H1 (cell line): ENCODE measurements around the gene CCDC182. TPM values are rescaled to one million over a fixed set of nuclear protein-coding genes. Genes with fewer than 3 reads are reported as not detected.

Experiments
- CTCF ChIA-PET: fragments of 300-600 bp; sonication (Branson Sonifier 250); formaldehyde crosslinking; loops from one replicate; lab custom pipeline; 2021; ENCODE audit not compliant: partially characterized antibody; lab: Charles Lee
- POLR2A ChIA-PET: fragments of 300-600 bp; sonication (Branson Sonifier 250); formaldehyde crosslinking; loops from one replicate; lab custom pipeline; 2021; ENCODE audit warnings: inconsistent platforms; ENCODE audit not compliant: partially characterized antibody; lab: Charles Lee
- DNase-seq, 2 experiments: peaks; one replicate each; pipeline versions ENCODE4 v3.0.0 to v3.0.0-alpha.2; 2010 to 2022; ENCODE audit warnings: low spot score in 2 of 2, low read depth in 1 of 2, mixed read lengths in 1 of 2
- FAIRE-seq: peaks from 2 replicates; lab custom pipeline; 2011; peaks lifted over from hg19 to GRCh38; lab: Jason Lieb, UNC
- H2AFZ ChIP-seq: 2 replicates; pipeline ENCODE4 v1.8.1; 2012; ENCODE audit warnings: low read length, inconsistent platforms
- H2AK5ac ChIP-seq: 2 replicates; pipeline ENCODE4 v1.6.1; 2013; ENCODE audit warnings: low read depth, low read length
- H2BK120ac ChIP-seq: replicated peaks from 2 replicates; pipeline ENCODE3; 2013; ENCODE audit warnings: low read depth, low read length, inconsistent platforms
- H2BK12ac ChIP-seq: 2 replicates; pipeline ENCODE4 v1.6.1; 2013; ENCODE audit warnings: low read depth, low read length
- H2BK15ac ChIP-seq: 2 replicates; pipeline ENCODE4 v1.6.1; 2013; ENCODE audit warnings: low read length
- H2BK20ac ChIP-seq: 2 replicates; pipeline ENCODE4 v1.6.1; 2013; ENCODE audit warnings: low read length
- H2BK5ac ChIP-seq: 2 replicates; pipeline ENCODE4 v1.6.1; 2013; ENCODE audit warnings: low read depth, low read length
- H3K14ac ChIP-seq: 2 replicates; pipeline ENCODE4 v1.6.1; 2013; ENCODE audit warnings: inconsistent platforms; ENCODE audit not compliant: insufficient read length
- H3K18ac ChIP-seq: 2 replicates; pipeline ENCODE4 v1.6.1; 2013; ENCODE audit warnings: low read length; ENCODE audit errors: extremely low read depth
- H3K23ac ChIP-seq: 2 replicates; pipeline ENCODE4 v1.6.1; 2013; ENCODE audit warnings: inconsistent platforms; ENCODE audit not compliant: insufficient read length
- H3K23me2 ChIP-seq: 2 replicates; pipeline ENCODE4 v1.6.1; 2013; ENCODE audit warnings: low read depth, low read length
- H3K27ac ChIP-seq: 2 replicates; pipeline ENCODE4 v1.6.1; 2011; ENCODE audit warnings: low read depth, low read length, inconsistent platforms
- H3K27me3 ChIP-seq, 4 experiments: replicated peaks in 1 of 4; 1 replicate in 1 of 4; 2 replicates in 3 of 4; pipeline versions ENCODE4 v1.6.1 to v1.8.1; 2011 to 2013; ENCODE audit warnings: low read length in 3 of 4, mild to moderate bottlenecking in 3 of 4, inconsistent platforms in 2 of 4, mixed read lengths in 2 of 4, moderate library complexity in 1 of 4; ENCODE audit not compliant: control insufficient read depth in 3 of 4, insufficient read depth in 3 of 4; ENCODE audit errors: extremely low read depth in 1 of 4
- H3K36me3 ChIP-seq, 4 experiments: 2 replicates each; pipeline versions ENCODE4 v1.6.1 to v1.8.1; 2011 to 2013; ENCODE audit warnings: mild to moderate bottlenecking in 4 of 4, low read length in 3 of 4, moderate library complexity in 2 of 4, control low read depth in 1 of 4, inconsistent platforms in 1 of 4; ENCODE audit not compliant: insufficient read depth in 4 of 4, control insufficient read depth in 2 of 4
- H3K4ac ChIP-seq: replicated peaks from 2 replicates; pipeline ENCODE3; 2013; ENCODE audit warnings: low read length, low read depth, mixed read lengths, inconsistent platforms; ENCODE audit not compliant: insufficient read length
- H3K4me1 ChIP-seq, 4 experiments: replicated peaks in 1 of 4; 1 replicate in 1 of 4; 2 replicates in 3 of 4; pipeline versions ENCODE4 v1.6.1 to v1.8.1; 2011 to 2013; ENCODE audit warnings: low read length in 3 of 4, inconsistent platforms in 2 of 4, mixed read lengths in 1 of 4; ENCODE audit not compliant: insufficient read depth in 4 of 4, control insufficient read depth in 3 of 4
- H3K4me2 ChIP-seq, 2 experiments: 2 replicates each; pipeline versions ENCODE4 v1.6.1 to v1.8.1; 2011 to 2013; ENCODE audit warnings: low read depth in 2 of 2, low read length in 2 of 2, control low read depth in 1 of 2, inconsistent platforms in 1 of 2, mild to moderate bottlenecking in 1 of 2; ENCODE audit not compliant: insufficient read depth in 1 of 2
- H3K4me3 ChIP-seq, 4 experiments: fragments of 200-600, 300-600 bp in 1 of 4; sonication (generic), shearing (Covaris generic), sonication (Bioruptor Twin) in 1 of 4; 2 replicates each; pipeline versions ENCODE4 v1.5.1 to v1.8.1; 2011 to 2016; ENCODE audit warnings: low read length in 4 of 4, low read depth in 3 of 4, control low read depth in 2 of 4, inconsistent platforms in 2 of 4, mild to moderate bottlenecking in 2 of 4, mixed read lengths in 1 of 4, moderate library complexity in 1 of 4; ENCODE audit not compliant: insufficient read depth in 2 of 4; ENCODE audit errors: extremely low read depth in 1 of 4
- H3K56ac ChIP-seq: replicated peaks from 2 replicates; pipeline ENCODE3; 2013; ENCODE audit warnings: low read depth, mild to moderate bottlenecking, mixed read lengths, low read length, inconsistent platforms; ENCODE audit not compliant: insufficient read length
- H3K79me1 ChIP-seq: 2 replicates; pipeline ENCODE4 v1.6.1; 2013; ENCODE audit warnings: low read depth, low read length, control low read depth
- H3K79me2 ChIP-seq, 2 experiments: 2 replicates each; pipeline versions ENCODE4 v1.6.1 to v1.8.1; 2012 to 2013; ENCODE audit warnings: low read length in 2 of 2, mild to moderate bottlenecking in 2 of 2, inconsistent platforms in 1 of 2; ENCODE audit not compliant: insufficient read depth in 2 of 2, control insufficient read depth in 1 of 2
- H3K9ac ChIP-seq, 4 experiments: replicated peaks in 1 of 4; 1 replicate in 1 of 4; 2 replicates in 3 of 4; pipeline versions ENCODE4 v1.6.1 to v1.8.1; 2011 to 2013; ENCODE audit warnings: low read depth in 3 of 4, low read length in 3 of 4, control low read depth in 2 of 4, mild to moderate bottlenecking in 2 of 4, moderate library complexity in 2 of 4, inconsistent platforms in 1 of 4; ENCODE audit errors: extremely low read depth in 1 of 4
- H3K9me3 ChIP-seq, 2 experiments: 2 replicates each; pipeline versions ENCODE4 v1.6.1 to v1.8.1; 2012 to 2013; ENCODE audit warnings: mild to moderate bottlenecking in 2 of 2, moderate library complexity in 2 of 2, control low read depth in 1 of 2, inconsistent platforms in 1 of 2, low read depth in 1 of 2, low read length in 1 of 2, mixed read lengths in 1 of 2; ENCODE audit not compliant: insufficient read depth in 2 of 2
- H4K20me1 ChIP-seq, 2 experiments: replicated peaks in 1 of 2; 2 replicates each; pipeline versions ENCODE3 to v1.8.1; 2011 to 2013; ENCODE audit warnings: inconsistent platforms in 2 of 2, low read length in 2 of 2, mild to moderate bottlenecking in 1 of 2; ENCODE audit not compliant: insufficient read depth in 2 of 2, control insufficient read depth in 1 of 2
- H4K5ac ChIP-seq: 2 replicates; pipeline ENCODE4 v1.6.1; 2013; ENCODE audit warnings: low read length, low read depth, mixed read lengths, inconsistent platforms; ENCODE audit not compliant: insufficient read length
- H4K8ac ChIP-seq: 2 replicates; pipeline ENCODE4 v1.8.0; 2013; ENCODE audit warnings: mild to moderate bottlenecking, moderate library complexity, low read length, inconsistent platforms; ENCODE audit not compliant: insufficient read depth; ENCODE audit errors: extremely low read depth
- H4K91ac ChIP-seq: replicated peaks from 2 replicates; pipeline ENCODE3; 2013; ENCODE audit warnings: low read length, mixed read lengths, inconsistent platforms; ENCODE audit not compliant: insufficient read length
- ASH2L ChIP-seq: fragments of 200-600, 300-600 bp; sonication (generic); IDR thresholded peaks from one replicate; pipeline ENCODE4 v1.7.1; 2017; ENCODE audit warnings: low read length
- CEBPB ChIP-seq: IDR thresholded peaks from 2 replicates; pipeline ENCODE4 v1.6.1; 2012; ENCODE audit warnings: low read depth, low read length
- WGBS, 2 experiments: shearing (Covaris generic) in 1 of 2; methylation state at CpG; one replicate each; pipeline versions ENCODE4 v1.1.6 to v1.1.7; 2013 to 2015; ENCODE audit warnings: low lambda C conversion rate in 2 of 2, mixed read lengths in 2 of 2, inconsistent platforms in 1 of 2, low coverage in 1 of 2, missing lambda C conversion rate in 1 of 2; ENCODE audit not compliant: insufficient replicate concordance in 2 of 2, insufficient coverage in 1 of 2, insufficient read length in 1 of 2; ENCODE audit errors: extremely low coverage in 1 of 2, missing lambda C conversion rate in 1 of 2; 5-methylcytosine and 5-hydroxymethylcytosine counted together
- polyA plus RNA-seq, 7 experiments: library from polyadenylated mRNA; depleted of rRNA in 3 of 7; stranded (reverse) in 5 of 7; unstranded in 2 of 7; fragments of >200 nt in 5 of 7; fragments of 200-250 nt in 2 of 7; gene quantifications; 1 replicate in 5 of 7; 2 replicates in 1 of 7; 4 replicates in 1 of 7; pipeline versions ENCODE4 v1.2.1 to v1.2.3, GENCODE V29; 2011 to 2013; ENCODE audit warnings: missing spikeins in 2 of 7, mixed read lengths in 2 of 7
- total RNA-seq: library from RNA; stranded (reverse); fragmentation: NEBNext Ultra II Directional; extraction: Animal tissue kit (Norgen Biotek cat#: 25700); gene quantifications from 2 replicates; pipeline ENCODE4 v1.2.1, GENCODE V29; 2021

The CCDC182 gene
- total and polyA plus RNA-seq, 2 of the 8 experiments (the other 6 are each of a cell fraction or from before 2014, with no cell fraction given), result not detected

GRCh38 chr17:57762452-57763395 is 17.6 kb upstream of the CCDC182 start:
- no peak overlapping the region for H4K91ac ChIP-seq
- no peaks in the 10 kb centered on the region for H3K27me3 ChIP-seq
- H3K9me3 ChIP-seq, result no peaks in the 10 kb centered on the region
- CTCF ChIA-PET, result interaction anchor here (0.5 to 4.4 kb wide), 13 partner anchors 10 to 787 kb away, joined by 3 to 19 read pairs (median 6); no protein-coding TSS in a partner anchor
- H2BK12ac ChIP-seq, result no peak overlapping the region
- H3K18ac ChIP-seq, result no peak overlapping the region
- no peak overlapping the region for H3K56ac ChIP-seq
- TF ChIP-seq ASH2L (peak; percentile 43), CEBPB (no peak)
- 63% methylated on average over 19 of the region's 19 CpGs; no CpG with 5 or more reads in 1 of the 2 experiments for WGBS, 2 experiments
- H3K4me3 ChIP-seq, result peak overlapping the region in 2 of 4 experiments; percentile 10 to 18; a peak in 2 of 8 replicates
- no peaks in the 10 kb centered on the region for H3K79me2 ChIP-seq
- H3K14ac ChIP-seq, result no peak overlapping the region
- peak overlapping the region; percentile 36 for H2BK120ac ChIP-seq
- H3K9ac ChIP-seq, result no peak overlapping the region
- H2AK5ac ChIP-seq, result no peak overlapping the region
- no peak overlapping the region for H3K27ac ChIP-seq
- POLR2A ChIA-PET, result interaction anchor here (1.0 kb wide), 1 partner anchor 634 kb away, joined by 3 read pairs; no protein-coding TSS in a partner anchor
- H3K23ac ChIP-seq, result no peak overlapping the region
- peaks cover 3 to 12% (median 7%) of the 10 kb centered on the region in 4 experiments for H3K4me1 ChIP-seq
- no peak overlapping the region for H2BK15ac ChIP-seq
- no peaks in the 10 kb centered on the region; the same call in 1 of the 2 replicates for H3K23me2 ChIP-seq
- H4K8ac ChIP-seq, result no peak overlapping the region
- no peak overlapping the region for H2BK20ac ChIP-seq
- no peak overlapping the region for H3K4ac ChIP-seq
- H3K36me3 ChIP-seq, result no peaks in the 10 kb centered on the region
- H2BK5ac ChIP-seq, result no peak overlapping the region
- no peaks in the 10 kb centered on the region for H3K79me1 ChIP-seq
- H4K20me1 ChIP-seq, result no peaks in the 10 kb centered on the region
- no peak for FAIRE-seq
- peak overlapping the region; percentile 8 for H2AFZ ChIP-seq
- no peak for DNase-seq
- peak overlapping the region; percentile 9 to 45; a peak in 3 of 4 replicates for H3K4me2 ChIP-seq
- H4K5ac ChIP-seq, result no peak overlapping the region
